Measurements from ENCODE around the gene CEMIP2.

Gene CEMIP2

DNA sequence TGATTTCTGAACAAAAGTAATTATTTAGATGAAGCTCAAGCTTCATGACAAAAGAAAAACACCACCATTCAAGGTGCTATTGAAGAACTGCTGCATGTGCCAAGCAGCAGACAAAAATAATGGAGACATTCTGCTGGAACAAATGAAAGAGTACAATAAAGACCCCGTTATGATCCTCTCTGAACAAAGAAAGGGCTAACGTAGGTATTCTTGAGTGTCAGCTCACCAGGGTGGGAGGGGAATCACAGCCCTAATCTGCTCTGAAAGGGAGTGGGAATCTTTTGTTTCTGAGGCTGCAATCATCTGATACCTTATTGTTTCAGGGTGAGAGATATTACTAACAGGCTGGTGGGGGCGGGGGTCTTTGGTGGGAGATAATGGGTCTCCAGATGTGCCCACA is 15.4 kb downstream of the CEMIP2 start:
- no peak overlapping the region for H3K4me3 ChIP-seq (replicated peaks; ENCODE audit: low read depth, low read length)
- TF ChIP-seq, protein P1, sequence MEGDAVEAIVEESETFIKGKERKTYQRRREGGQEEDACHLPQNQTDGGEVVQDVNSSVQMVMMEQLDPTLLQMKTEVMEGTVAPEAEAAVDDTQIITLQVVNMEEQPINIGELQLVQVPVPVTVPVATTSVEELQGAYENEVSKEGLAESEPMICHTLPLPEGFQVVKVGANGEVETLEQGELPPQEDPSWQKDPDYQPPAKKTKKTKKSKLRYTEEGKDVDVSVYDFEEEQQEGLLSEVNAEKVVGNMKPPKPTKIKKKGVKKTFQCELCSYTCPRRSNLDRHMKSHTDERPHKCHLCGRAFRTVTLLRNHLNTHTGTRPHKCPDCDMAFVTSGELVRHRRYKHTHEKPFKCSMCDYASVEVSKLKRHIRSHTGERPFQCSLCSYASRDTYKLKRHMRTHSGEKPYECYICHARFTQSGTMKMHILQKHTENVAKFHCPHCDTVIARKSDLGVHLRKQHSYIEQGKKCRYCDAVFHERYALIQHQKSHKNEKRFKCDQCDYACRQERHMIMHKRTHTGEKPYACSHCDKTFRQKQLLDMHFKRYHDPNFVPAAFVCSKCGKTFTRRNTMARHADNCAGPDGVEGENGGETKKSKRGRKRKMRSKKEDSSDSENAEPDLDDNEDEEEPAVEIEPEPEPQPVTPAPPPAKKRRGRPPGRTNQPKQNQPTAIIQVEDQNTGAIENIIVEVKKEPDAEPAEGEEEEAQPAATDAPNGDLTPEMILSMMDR (IDR thresholded peaks at IDR 0.05; ENCODE audit: low read depth, low read length, missing control alignments), result no peak
- no peak for DNase-seq (ENCODE audit: extremely low read depth, low read depth)

DNA sequence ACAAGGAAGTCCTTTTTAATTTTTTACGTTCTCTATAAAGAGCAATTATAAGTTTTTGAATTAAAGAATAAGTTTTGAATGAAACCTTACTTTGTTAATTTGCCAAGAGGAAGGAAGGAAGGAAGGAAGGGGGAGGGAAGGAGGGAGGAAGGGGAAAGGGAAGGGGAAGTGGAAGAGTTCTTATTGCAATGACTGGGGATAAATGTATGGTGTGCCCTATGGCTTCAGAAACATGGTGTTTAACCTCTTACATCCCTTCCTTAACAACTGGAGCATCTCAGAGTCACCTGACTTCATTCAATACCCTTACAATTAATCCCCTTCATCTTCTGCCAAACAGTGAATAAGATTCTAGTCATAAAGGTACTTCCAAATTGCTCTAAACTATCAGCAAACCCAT is 16.0 kb downstream of the CEMIP2 start:
- TF ChIP-seq, protein P1 (IDR thresholded peaks at IDR 0.05; ENCODE audit: low read depth, low read length, missing control alignments), result no peak
- H3K4me3 ChIP-seq (replicated peaks; ENCODE audit: low read depth, low read length), result no peak overlapping the region
- no peak for DNase-seq (ENCODE audit: extremely low read depth, low read depth)

DNA sequence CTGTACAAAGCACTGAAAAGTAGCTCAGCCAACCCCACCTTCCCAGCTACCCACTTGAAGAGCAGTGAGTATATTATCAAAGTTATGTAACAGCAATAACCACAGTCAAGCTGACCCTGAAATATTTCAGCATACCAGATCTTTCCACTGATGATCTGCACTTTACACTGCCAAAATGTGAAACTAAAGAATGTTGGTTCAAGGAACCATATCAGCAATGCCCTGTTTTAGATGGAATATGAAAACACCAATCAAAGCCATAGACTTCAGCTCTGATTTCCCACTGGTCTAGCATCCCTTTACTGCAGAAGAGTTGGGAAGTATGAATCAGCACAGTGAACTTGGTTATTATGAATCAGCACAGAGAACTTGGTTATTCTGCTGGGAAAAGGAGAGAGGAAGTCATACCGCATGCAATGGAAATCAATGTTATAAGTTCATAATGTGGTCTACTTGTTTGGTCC is 20.0 kb downstream of the CEMIP2 start:
- H3K4me3 ChIP-seq (replicated peaks; ENCODE audit: low read depth, low read length), result no peak overlapping the region
- peak; percentile 26 for DNase-seq (ENCODE audit: extremely low read depth, low read depth)
- TF ChIP-seq, protein P1 (IDR thresholded peaks at IDR 0.05; ENCODE audit: low read depth, low read length, missing control alignments), result no peak

DNA sequence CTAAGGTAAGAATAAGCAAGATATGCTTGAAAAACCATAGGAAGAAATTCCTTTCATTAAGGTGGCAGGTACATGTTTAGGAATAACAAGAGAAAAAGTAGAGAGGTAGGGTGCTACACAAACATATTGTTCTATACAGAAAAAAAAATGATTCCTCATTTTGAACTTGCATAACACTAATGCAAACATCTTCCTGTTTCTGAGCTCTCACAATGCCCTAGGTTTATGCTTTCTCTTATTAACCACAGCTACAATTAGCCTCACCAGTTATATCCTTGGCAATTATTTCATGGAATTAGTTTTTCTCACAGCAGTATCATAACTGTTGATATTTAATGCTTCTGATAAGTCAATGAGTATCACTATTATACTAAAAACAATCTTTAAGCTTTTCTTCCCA is 20.7 kb downstream of the CEMIP2 start:
- no peak for DNase-seq (ENCODE audit: extremely low read depth, low read depth)
- TF ChIP-seq, protein P1 (IDR thresholded peaks at IDR 0.05; ENCODE audit: low read depth, low read length, missing control alignments), result no peak
- H3K4me3 ChIP-seq (replicated peaks; ENCODE audit: low read depth, low read length), result no peak overlapping the region

DNA sequence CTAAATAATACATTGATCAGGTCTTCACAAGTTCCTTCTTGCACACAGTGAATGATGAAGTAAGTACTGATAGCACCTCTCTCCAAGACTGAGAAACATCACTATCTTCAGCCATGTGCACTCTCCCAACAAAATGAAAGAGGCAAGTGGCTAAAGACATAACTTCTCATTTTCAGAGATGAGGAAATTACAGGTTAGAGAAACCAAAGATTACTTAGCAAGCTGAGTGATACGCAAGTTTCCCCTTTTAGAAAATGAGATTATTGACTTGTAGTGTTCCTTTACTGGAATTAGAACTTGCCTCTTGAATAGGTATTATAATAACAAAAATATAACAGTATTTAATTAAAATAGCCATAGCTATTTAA is 21.6 kb downstream of the CEMIP2 start:
- no peak for DNase-seq (ENCODE audit: extremely low read depth, low read depth)
- TF ChIP-seq, protein P1 (IDR thresholded peaks at IDR 0.05; ENCODE audit: low read depth, low read length, missing control alignments), result no peak
- H3K4me3 ChIP-seq (replicated peaks; ENCODE audit: low read depth, low read length), result no peak overlapping the region

DNA sequence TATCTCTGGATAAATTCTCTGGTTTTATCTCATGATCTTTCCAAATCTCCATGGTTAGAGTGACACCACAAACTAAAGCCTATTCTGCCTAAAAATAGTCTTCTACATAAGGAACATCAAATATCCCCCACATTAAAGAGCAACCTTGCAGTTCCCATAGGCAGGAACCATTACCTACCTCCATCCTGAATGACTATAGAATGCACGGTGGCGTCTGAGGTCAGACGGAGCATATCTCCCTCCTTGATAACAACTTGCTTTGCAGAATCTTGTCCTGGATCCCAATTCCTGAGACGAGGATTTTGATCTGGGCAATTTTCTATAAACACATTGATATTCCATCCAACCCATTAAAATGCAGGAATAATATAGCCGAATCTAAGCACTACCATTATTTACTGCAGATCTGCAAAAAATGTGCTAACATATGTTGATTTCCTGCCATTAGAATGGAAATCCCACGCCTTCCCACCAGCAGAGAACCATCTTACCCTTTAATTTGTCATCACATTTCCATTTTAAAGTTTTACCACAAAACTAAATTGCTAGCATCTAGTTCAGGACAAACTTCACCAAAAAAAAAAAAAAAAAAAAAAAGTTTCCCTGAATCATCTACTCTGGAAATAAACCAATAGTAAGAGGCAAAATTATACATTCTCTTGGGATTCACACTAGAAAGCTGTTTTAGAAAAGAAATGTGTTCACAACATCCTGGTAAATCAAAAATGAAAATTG is 22.1 kb downstream of the CEMIP2 start:
- H3K4me3 ChIP-seq (replicated peaks; ENCODE audit: low read depth, low read length), result no peak overlapping the region
- TF ChIP-seq, protein P1 (IDR thresholded peaks at IDR 0.05; ENCODE audit: low read depth, low read length, missing control alignments), result no peak
- no peak for DNase-seq (ENCODE audit: extremely low read depth, low read depth)
